Purkinje cell (primary cell): ENCODE measurements around the gene SLC6A17. TPM values are rescaled to one million over a fixed set of nuclear protein-coding genes. Genes with fewer than 3 reads are reported as not detected.

Source experiments
- polyA plus RNA-seq: library from polyadenylated mRNA; unstranded; fragments of >200 nt; fragmentation: Nextera tagmentation; gene quantifications from 2 replicates; pipeline ENCODE4 v1.2.1, GENCODE V29; 2014

SLC6A17 gene
- polyA plus RNA-seq: 17.4 and 18.2 TPM in 2 replicates

GRCh38 chr1:110150330-110151174, at the start of gene SLC6A17:
SLC6A17 (plus strand) TSS chr1:110150494; CDS start chr1:110166930, 16,436 bp downstream.

GRCh38 chr1:110112143-110112542, 38.2 kb upstream of the SLC6A17 start, which contains the start of gene UBL4B:
UBL4B (plus strand) TSS chr1:110112443; CDS start chr1:110112535, 92 bp downstream.

GRCh38 chr1:110209715-110210603, 59.7 kb downstream of the SLC6A17 start, which contains the start of gene KCNC4:
KCNC4 (plus strand) TSS chr1:110210314; CDS start chr1:110211500, 1,186 bp downstream.

Other genes with a start within 250 kb of the SLC6A17 start
- gene CSF1, start 239.6 kb upstream of the SLC6A17 start, polyA plus RNA-seq: 0.13 TPM in 1 of 2 replicates, not detected in the other
- 121 and 154 TPM in 2 replicates for gene AHCYL1, start 165.7 kb upstream of the SLC6A17 start, polyA plus RNA-seq
- gene STRIP1, start 115.9 kb upstream of the SLC6A17 start, polyA plus RNA-seq: 6.6 and 9.5 TPM in 2 replicates
- gene ALX3, start 79.8 kb upstream of the SLC6A17 start, polyA plus RNA-seq: not detected in 2 replicates
- gene UBL4B, start 38.1 kb upstream of the SLC6A17 start, polyA plus RNA-seq: not detected in 2 replicates
- gene KCNC4, start 59.8 kb downstream of the SLC6A17 start, polyA plus RNA-seq: 0.03 and 1.9 TPM in 2 replicates
- 2.2 and 3.8 TPM in 2 replicates for gene RBM15, start 188.9 kb downstream of the SLC6A17 start, polyA plus RNA-seq
- 1.3 TPM in 1 of 2 replicates, not detected in the other for gene SLC16A4, start 240.5 kb downstream of the SLC6A17 start, polyA plus RNA-seq